SK-N-SH (cell line): ENCODE results near the gene RAI14. TPM values are rescaled to one million over a fixed set of nuclear protein-coding genes. Genes with fewer than 3 reads are reported as not detected.
"Not testable (repeated sequence)": the region's sequence is repeated elsewhere in the genome, so short reads cannot be mapped to it uniquely, and the experiment has no call there.

Experiments
- CTCF ChIA-PET: fragments of 300-600, 350-600 bp; formaldehyde crosslinking; extraction: SDS; loops from one replicate; lab custom pipeline; 2021; lab: Yijun Ruan, JAX
- POLR2A ChIA-PET: fragments of 350-600 bp; sonication (Branson Sonifier 250); formaldehyde crosslinking; extraction: SDS; loops from one replicate; lab custom pipeline; 2020; ENCODE audit warnings: antibody characterized with exemption, inconsistent platforms; lab: Yijun Ruan, JAX
- DNase-seq: peaks from one replicate; pipeline ENCODE4 v3.0.0; 2012
- H2AFZ ChIP-seq: fragments of 200-600 bp; sonication (generic); 2 replicates; pipeline ENCODE4 v1.8.1; 2016; ENCODE audit warnings: antibody characterized with exemption, mild to moderate bottlenecking, low read depth
- H3F3A ChIP-seq: fragments of 200-600 bp; sonication (generic); replicated peaks from 2 replicates; pipeline ENCODE3; 2016; ENCODE audit warnings: antibody characterized with exemption, mild to moderate bottlenecking; ENCODE audit not compliant: insufficient read depth
- H3K27ac ChIP-seq, 2 experiments: fragments of 200-500 bp in 1 of 2; fragments of 200-600 bp in 1 of 2; sonication (Bioruptor generic) in 1 of 2; sonication (generic), shearing (Covaris generic) in 1 of 2; 2 replicates each; pipeline versions ENCODE4 v1.5.1 to v1.6.1; 2014 to 2016; ENCODE audit warnings: low read depth in 2 of 2, inconsistent platforms in 1 of 2, low read length in 1 of 2, mild to moderate bottlenecking in 1 of 2, mixed read lengths in 1 of 2
- H3K27me3 ChIP-seq: fragments of 200-600 bp; sonication (generic), shearing (Covaris generic); 2 replicates; pipeline ENCODE4 v1.6.1; 2016; ENCODE audit warnings: mixed run types; ENCODE audit not compliant: insufficient read depth
- H3K36me3 ChIP-seq, 2 experiments: fragments of 200-500 bp in 1 of 2; fragments of 200-600 bp in 1 of 2; sonication (Bioruptor generic) in 1 of 2; sonication (generic) in 1 of 2; replicated peaks in 1 of 2; 2 replicates each; pipeline versions ENCODE3 to v1.5.1; 2014 to 2016; ENCODE audit warnings: low read length in 1 of 2, mild to moderate bottlenecking in 1 of 2; ENCODE audit not compliant: insufficient read depth in 2 of 2, control insufficient read depth in 1 of 2
- H3K4me1 ChIP-seq, 2 experiments: fragments of 200-500 bp in 1 of 2; fragments of 200-600 bp in 1 of 2; sonication (Bioruptor generic) in 1 of 2; sonication (generic), shearing (Covaris generic) in 1 of 2; 2 replicates each; pipeline versions ENCODE4 v1.5.1 to v1.6.1; 2014 to 2016; ENCODE audit warnings: low read depth in 1 of 2, low read length in 1 of 2, mixed run types in 1 of 2; ENCODE audit not compliant: insufficient read depth in 2 of 2, control insufficient read depth in 1 of 2
- H3K4me2 ChIP-seq: fragments of 200-600 bp; sonication (generic), shearing (Covaris generic); 2 replicates; pipeline ENCODE4 v1.6.1; 2017; ENCODE audit warnings: mixed run types
- H3K4me3 ChIP-seq, 2 experiments: fragments of 200-500 bp in 1 of 2; fragments of 200-600 bp in 1 of 2; sonication (Bioruptor generic) in 1 of 2; sonication (generic), shearing (Covaris generic) in 1 of 2; 2 replicates each; pipeline versions ENCODE4 v1.5.1 to v1.8.1; 2014 to 2016; ENCODE audit warnings: low read depth in 2 of 2, inconsistent platforms in 1 of 2, low read length in 1 of 2, mild to moderate bottlenecking in 1 of 2, mixed read lengths in 1 of 2, moderate library complexity in 1 of 2
- H3K79me2 ChIP-seq: fragments of 200-600 bp; sonication (generic); 2 replicates; pipeline ENCODE4 v1.8.1; 2017; ENCODE audit warnings: mild to moderate bottlenecking; ENCODE audit not compliant: insufficient read depth
- H3K9ac ChIP-seq: fragments of 200-600 bp; sonication (generic); 2 replicates; pipeline ENCODE4 v1.6.1; 2017; ENCODE audit warnings: mixed run types
- H3K9me2 ChIP-seq: fragments of 200-600 bp; sonication (generic); 2 replicates; pipeline ENCODE4 v1.6.1; 2017; ENCODE audit warnings: mixed run types
- H3K9me3 ChIP-seq: fragments of 200-600 bp; sonication (generic); 2 replicates; pipeline ENCODE4 v1.6.1; 2017; ENCODE audit warnings: mixed run types, mild to moderate bottlenecking, moderate library complexity
- H4K20me1 ChIP-seq: fragments of 200-600 bp; sonication (generic); 2 replicates; pipeline ENCODE4 v1.6.1; 2017; ENCODE audit warnings: mild to moderate bottlenecking, mixed run types; ENCODE audit not compliant: insufficient read depth
- CHD2 ChIP-seq: fragments of 150-350 bp; IDR thresholded peaks from 2 replicates; pipeline ENCODE4 v1.6.1; 2018; ENCODE audit warnings: low read length; ENCODE audit not compliant: partially characterized antibody
- FOSL2 ChIP-seq: IDR thresholded peaks from 2 replicates; pipeline ENCODE4 v1.4.0; 2012; ENCODE audit warnings: low read depth, mild to moderate bottlenecking, moderate library complexity, borderline replicate concordance
- FOXM1 ChIP-seq: IDR thresholded peaks from 2 replicates; pipeline ENCODE4 v1.4.0; 2012; ENCODE audit warnings: low read depth, mild to moderate bottlenecking
- JUND ChIP-seq: IDR thresholded peaks from 2 replicates; pipeline ENCODE4 v1.4.0; 2012
- NFIC ChIP-seq: IDR thresholded peaks from 2 replicates; pipeline ENCODE4 v1.4.0; 2012; ENCODE audit warnings: borderline replicate concordance
- NRF1 ChIP-seq: IDR thresholded peaks from 2 replicates; pipeline ENCODE4 v1.6.1; 2012; ENCODE audit warnings: low read depth, mild to moderate bottlenecking, low read length
- RCOR1 ChIP-seq: fragments of 150-350 bp; IDR thresholded peaks from 2 replicates; pipeline ENCODE4 v1.6.1; 2017; ENCODE audit warnings: antibody characterized with exemption, low read length
- RXRA ChIP-seq: IDR thresholded peaks from 2 replicates; pipeline ENCODE4 v1.4.0; 2012; ENCODE audit warnings: low read depth, mild to moderate bottlenecking, borderline replicate concordance
- TAF1 ChIP-seq: IDR thresholded peaks from 2 replicates; pipeline ENCODE4 v1.6.1; 2012; ENCODE audit warnings: low read depth, mild to moderate bottlenecking, low read length, moderate library complexity, borderline replicate concordance
- TCF12 ChIP-seq: IDR thresholded peaks from 2 replicates; pipeline ENCODE4 v1.4.0; 2012
- TEAD4 ChIP-seq: IDR thresholded peaks from 2 replicates; pipeline ENCODE4 v1.4.0; 2012; ENCODE audit warnings: mild to moderate bottlenecking, borderline replicate concordance; ENCODE audit not compliant: insufficient read depth
- YY1 ChIP-seq: IDR thresholded peaks from 2 replicates; pipeline ENCODE4 v1.4.0; 2012; ENCODE audit warnings: low read depth, mild to moderate bottlenecking
- WGBS: methylation state at CpG from one replicate; pipeline ENCODE4 v1.1.6; 2017; ENCODE audit warnings: low lambda C conversion rate; 5-methylcytosine and 5-hydroxymethylcytosine counted together
- polyA plus RNA-seq, 3 experiments: library from polyadenylated mRNA; depleted of rRNA; stranded (reverse); fragments of >200 nt; gene quantifications; 2 replicates each; pipeline ENCODE4 v1.2.3, GENCODE V29; 2012
- TF ChIP-seq, protein P1 (sequence below): IDR thresholded peaks from 2 replicates; pipeline ENCODE4; 2012
- TF ChIP-seq, protein P2 (sequence below): fragments of 150-350 bp; IDR thresholded peaks from 2 replicates; pipeline ENCODE4 v1.6.1; 2016; ENCODE audit warnings: mild to moderate bottlenecking, low read depth, low read length
- TF ChIP-seq, protein P3 (sequence below): IDR thresholded peaks from 2 replicates; pipeline ENCODE4 v1.6.1; 2012; ENCODE audit warnings: mild to moderate bottlenecking, low read depth, low read length, moderate library complexity
- TF ChIP-seq, protein P4 (sequence below): fragments of 200-600 bp; sonication (generic); IDR thresholded peaks from 2 replicates; pipeline ENCODE4 v1.6.1; 2017; ENCODE audit warnings: antibody characterized with exemption, mild to moderate bottlenecking, moderate library complexity
- TF ChIP-seq, protein P5 (sequence below): IDR thresholded peaks from 2 replicates; pipeline ENCODE4 v1.4.0; 2012; ENCODE audit warnings: low read depth, borderline replicate concordance

Gene RAI14
- polyA plus RNA-seq, 1 of the 3 experiments (the other 2 are of a cell fraction), result 53.2 TPM

DNA sequence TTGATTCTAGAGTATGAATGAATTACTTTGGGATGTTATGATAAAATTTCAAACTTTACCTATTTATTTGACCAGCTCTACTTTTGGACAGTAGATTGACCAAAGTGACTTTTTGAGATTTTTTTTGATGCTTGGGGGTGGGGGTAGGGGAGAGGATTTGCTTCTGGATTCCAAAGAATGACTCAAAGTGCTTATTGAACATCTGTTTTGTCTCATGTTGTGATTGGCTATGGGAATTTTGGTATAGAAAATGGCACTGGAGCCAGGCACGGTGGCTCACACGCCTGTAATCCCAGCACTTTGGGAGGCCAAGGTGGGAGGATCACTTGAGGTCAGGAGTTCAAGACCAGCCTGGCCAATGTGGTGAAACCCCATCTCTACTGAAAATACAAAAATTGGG is 97.1 kb downstream of the RAI14 start:
- 57% methylated on average over 2 of the region's 2 CpGs for WGBS
- H2AFZ ChIP-seq, H3K9me3 ChIP-seq, H3K27ac ChIP-seq, H3K9ac ChIP-seq, H3K4me3 ChIP-seq, H3K4me2 ChIP-seq, CTCF ChIA-PET, H3K9me2 ChIP-seq, POLR2A ChIA-PET, DNase-seq, H3K27me3 ChIP-seq: not testable (repeated sequence)
- H4K20me1 ChIP-seq, result peaks cover 14% of the 10 kb centered on the region; the same call in 1 of the 2 replicates
- peaks cover 11 to 30% of the 10 kb centered on the region in 2 experiments for H3K36me3 ChIP-seq
- H3K79me2 ChIP-seq, result peaks cover 98% of the 10 kb centered on the region
- H3F3A ChIP-seq, result peaks cover 14% of the 10 kb centered on the region
- H3K4me1 ChIP-seq, result peaks cover 0 to 11% of the 10 kb centered on the region in 2 experiments; a peak in 1 of 4 replicates

DNA sequence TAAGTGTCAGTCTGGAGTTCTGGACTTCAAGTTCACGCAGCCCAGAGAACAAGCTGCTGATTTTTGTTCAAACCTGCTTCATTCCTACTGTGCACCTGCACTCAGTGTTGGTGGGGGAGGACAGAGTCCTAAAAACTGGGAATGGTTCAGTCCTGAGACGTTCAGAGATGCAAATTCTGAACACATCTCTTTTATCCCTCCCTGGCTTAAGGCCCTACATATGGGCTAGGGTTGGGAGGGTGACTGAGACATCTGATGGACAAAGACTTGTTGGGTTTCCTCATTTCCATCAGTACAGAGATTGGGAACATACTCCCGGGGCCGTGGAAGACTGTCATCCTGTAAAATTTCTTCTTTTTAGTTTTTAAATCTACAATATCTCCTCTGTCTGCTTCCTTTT is 99.8 kb downstream of the RAI14 start:
- peaks cover 96% of the 10 kb centered on the region for H3K79me2 ChIP-seq
- no peak overlapping the region for H2AFZ ChIP-seq
- H4K20me1 ChIP-seq, result peaks cover 14% of the 10 kb centered on the region; the same call in 1 of the 2 replicates
- H3K36me3 ChIP-seq, result peaks cover 15 to 45% of the 10 kb centered on the region in 2 experiments
- H3K4me1 ChIP-seq, result no peaks in the 10 kb centered on the region
- no peak overlapping the region for H3K27ac ChIP-seq
- H3K9me3 ChIP-seq, result no peaks in the 10 kb centered on the region
- no peak overlapping the region for H3K4me2 ChIP-seq
- no peak for DNase-seq
- POLR2A ChIA-PET, result no interaction called here
- no peak overlapping the region for H3K4me3 ChIP-seq
- no peaks in the 10 kb centered on the region for H3F3A ChIP-seq
- CTCF ChIA-PET, result no interaction called here
- 67% methylated on average over 4 of the region's 4 CpGs for WGBS
- TF ChIP-seq TEAD4 (no peak), NRF1 (no peak), FOXM1 (no peak), JUND (no peak), TAF1 (no peak), CHD2 (no peak), RCOR1 (no peak), NFIC (no peak), RXRA (no peak), FOSL2 (no peak), YY1 (no peak), TCF12 (no peak)
- TF ChIP-seq, protein P1, sequence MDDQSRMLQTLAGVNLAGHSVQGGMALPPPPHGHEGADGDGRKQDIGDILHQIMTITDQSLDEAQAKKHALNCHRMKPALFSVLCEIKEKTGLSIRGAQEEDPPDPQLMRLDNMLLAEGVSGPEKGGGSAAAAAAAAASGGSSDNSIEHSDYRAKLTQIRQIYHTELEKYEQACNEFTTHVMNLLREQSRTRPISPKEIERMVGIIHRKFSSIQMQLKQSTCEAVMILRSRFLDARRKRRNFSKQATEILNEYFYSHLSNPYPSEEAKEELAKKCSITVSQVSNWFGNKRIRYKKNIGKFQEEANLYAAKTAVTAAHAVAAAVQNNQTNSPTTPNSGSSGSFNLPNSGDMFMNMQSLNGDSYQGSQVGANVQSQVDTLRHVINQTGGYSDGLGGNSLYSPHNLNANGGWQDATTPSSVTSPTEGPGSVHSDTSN, result no peak
- TF ChIP-seq, protein P2, sequence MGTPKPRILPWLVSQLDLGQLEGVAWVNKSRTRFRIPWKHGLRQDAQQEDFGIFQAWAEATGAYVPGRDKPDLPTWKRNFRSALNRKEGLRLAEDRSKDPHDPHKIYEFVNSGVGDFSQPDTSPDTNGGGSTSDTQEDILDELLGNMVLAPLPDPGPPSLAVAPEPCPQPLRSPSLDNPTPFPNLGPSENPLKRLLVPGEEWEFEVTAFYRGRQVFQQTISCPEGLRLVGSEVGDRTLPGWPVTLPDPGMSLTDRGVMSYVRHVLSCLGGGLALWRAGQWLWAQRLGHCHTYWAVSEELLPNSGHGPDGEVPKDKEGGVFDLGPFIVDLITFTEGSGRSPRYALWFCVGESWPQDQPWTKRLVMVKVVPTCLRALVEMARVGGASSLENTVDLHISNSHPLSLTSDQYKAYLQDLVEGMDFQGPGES, result no peak
- TF ChIP-seq, protein P3, sequence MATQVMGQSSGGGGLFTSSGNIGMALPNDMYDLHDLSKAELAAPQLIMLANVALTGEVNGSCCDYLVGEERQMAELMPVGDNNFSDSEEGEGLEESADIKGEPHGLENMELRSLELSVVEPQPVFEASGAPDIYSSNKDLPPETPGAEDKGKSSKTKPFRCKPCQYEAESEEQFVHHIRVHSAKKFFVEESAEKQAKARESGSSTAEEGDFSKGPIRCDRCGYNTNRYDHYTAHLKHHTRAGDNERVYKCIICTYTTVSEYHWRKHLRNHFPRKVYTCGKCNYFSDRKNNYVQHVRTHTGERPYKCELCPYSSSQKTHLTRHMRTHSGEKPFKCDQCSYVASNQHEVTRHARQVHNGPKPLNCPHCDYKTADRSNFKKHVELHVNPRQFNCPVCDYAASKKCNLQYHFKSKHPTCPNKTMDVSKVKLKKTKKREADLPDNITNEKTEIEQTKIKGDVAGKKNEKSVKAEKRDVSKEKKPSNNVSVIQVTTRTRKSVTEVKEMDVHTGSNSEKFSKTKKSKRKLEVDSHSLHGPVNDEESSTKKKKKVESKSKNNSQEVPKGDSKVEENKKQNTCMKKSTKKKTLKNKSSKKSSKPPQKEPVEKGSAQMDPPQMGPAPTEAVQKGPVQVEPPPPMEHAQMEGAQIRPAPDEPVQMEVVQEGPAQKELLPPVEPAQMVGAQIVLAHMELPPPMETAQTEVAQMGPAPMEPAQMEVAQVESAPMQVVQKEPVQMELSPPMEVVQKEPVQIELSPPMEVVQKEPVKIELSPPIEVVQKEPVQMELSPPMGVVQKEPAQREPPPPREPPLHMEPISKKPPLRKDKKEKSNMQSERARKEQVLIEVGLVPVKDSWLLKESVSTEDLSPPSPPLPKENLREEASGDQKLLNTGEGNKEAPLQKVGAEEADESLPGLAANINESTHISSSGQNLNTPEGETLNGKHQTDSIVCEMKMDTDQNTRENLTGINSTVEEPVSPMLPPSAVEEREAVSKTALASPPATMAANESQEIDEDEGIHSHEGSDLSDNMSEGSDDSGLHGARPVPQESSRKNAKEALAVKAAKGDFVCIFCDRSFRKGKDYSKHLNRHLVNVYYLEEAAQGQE, result no peak
- TF ChIP-seq, protein P4, sequence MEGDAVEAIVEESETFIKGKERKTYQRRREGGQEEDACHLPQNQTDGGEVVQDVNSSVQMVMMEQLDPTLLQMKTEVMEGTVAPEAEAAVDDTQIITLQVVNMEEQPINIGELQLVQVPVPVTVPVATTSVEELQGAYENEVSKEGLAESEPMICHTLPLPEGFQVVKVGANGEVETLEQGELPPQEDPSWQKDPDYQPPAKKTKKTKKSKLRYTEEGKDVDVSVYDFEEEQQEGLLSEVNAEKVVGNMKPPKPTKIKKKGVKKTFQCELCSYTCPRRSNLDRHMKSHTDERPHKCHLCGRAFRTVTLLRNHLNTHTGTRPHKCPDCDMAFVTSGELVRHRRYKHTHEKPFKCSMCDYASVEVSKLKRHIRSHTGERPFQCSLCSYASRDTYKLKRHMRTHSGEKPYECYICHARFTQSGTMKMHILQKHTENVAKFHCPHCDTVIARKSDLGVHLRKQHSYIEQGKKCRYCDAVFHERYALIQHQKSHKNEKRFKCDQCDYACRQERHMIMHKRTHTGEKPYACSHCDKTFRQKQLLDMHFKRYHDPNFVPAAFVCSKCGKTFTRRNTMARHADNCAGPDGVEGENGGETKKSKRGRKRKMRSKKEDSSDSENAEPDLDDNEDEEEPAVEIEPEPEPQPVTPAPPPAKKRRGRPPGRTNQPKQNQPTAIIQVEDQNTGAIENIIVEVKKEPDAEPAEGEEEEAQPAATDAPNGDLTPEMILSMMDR, result no peak
- TF ChIP-seq, protein P5, sequence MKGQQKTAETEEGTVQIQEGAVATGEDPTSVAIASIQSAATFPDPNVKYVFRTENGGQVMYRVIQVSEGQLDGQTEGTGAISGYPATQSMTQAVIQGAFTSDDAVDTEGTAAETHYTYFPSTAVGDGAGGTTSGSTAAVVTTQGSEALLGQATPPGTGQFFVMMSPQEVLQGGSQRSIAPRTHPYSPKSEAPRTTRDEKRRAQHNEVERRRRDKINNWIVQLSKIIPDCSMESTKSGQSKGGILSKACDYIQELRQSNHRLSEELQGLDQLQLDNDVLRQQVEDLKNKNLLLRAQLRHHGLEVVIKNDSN, result no peak
- TF ChIP-seq, all 33 proteins: peak for 0
- Histone ChIP-seq H3K27me3 (no peaks in the 10 kb centered on the region), H3K9ac (no peak overlapping the region), H3K9me2 (no peaks in the 10 kb centered on the region)
